K562 (cell line): ENCODE results near the gene ACAP3. TPM values are rescaled to one million over a fixed set of nuclear protein-coding genes. Genes with fewer than 3 reads are reported as not detected.

ENCODE experiments used
- ATAC-seq: fragments of 200-7000 bp; cut with Tn5 transposase; 3 replicates; pipeline ENCODE4 v1.9.1; 2020; ENCODE audit warnings: moderate library complexity
- BruUV-seq: library from RNA; stranded (reverse); fragments of 400-500 nt; replicated peaks from 2 replicates; lab custom pipeline; 2021; lab: Mats Ljungman, UMichigan
- CTCF ChIA-PET: fragments of 300-600 bp; formaldehyde crosslinking; extraction: SDS; loops from one replicate; lab custom pipeline; 2021; ENCODE audit warnings: low intra/inter-chr PET ratio; lab: Yijun Ruan, JAX
- POLR2A ChIA-PET: fragments of 300-600, 350-650 bp; sonication (Branson Sonifier 250); formaldehyde crosslinking; extraction: SDS; loops from one replicate; lab custom pipeline; 2021; ENCODE audit warnings: antibody characterized with exemption, inconsistent platforms; lab: Yijun Ruan, JAX
- DNase-seq, 4 experiments: peaks; one replicate each; pipeline versions ENCODE4 v3.0.0 to v3.0.0-alpha.2; 2011 to 2018; ENCODE audit warnings: low spot score in 3 of 4, mixed read lengths in 3 of 4; ENCODE audit errors: extremely low read depth in 1 of 4
- FAIRE-seq: peaks from 2 replicates; lab custom pipeline; 2011; peaks lifted over from hg19 to GRCh38; lab: Jason Lieb, UNC
- H2AFZ ChIP-seq: 2 replicates; pipeline ENCODE4 v1.6.0; 2011; ENCODE audit warnings: low read depth, low read length, control low read depth, inconsistent platforms
- H3K27ac ChIP-seq: fragments of 200-600 bp; 3 replicates; pipeline ENCODE4 v1.8.0; 2011; ENCODE audit warnings: low read depth, mild to moderate bottlenecking, control low read depth, inconsistent platforms, low read length, moderate library complexity, mixed read lengths; ENCODE audit errors: extremely low read depth
- H3K27me3 ChIP-seq, 2 experiments: fragments of 300-600 bp in 1 of 2; 2 replicates in 1 of 2; 3 replicates in 1 of 2; pipeline versions ENCODE4 v1.6.0 to v1.8.0; 2011; ENCODE audit warnings: inconsistent platforms in 2 of 2, low read length in 2 of 2, mild to moderate bottlenecking in 1 of 2, mixed read lengths in 1 of 2, moderate library complexity in 1 of 2; ENCODE audit not compliant: control insufficient read depth in 2 of 2, insufficient read depth in 2 of 2
- H3K36me3 ChIP-seq: fragments of 300-600 bp; 3 replicates; pipeline ENCODE4 v1.8.0; 2011; ENCODE audit warnings: mild to moderate bottlenecking, low read length, inconsistent platforms; ENCODE audit not compliant: control insufficient read depth, insufficient read depth
- H3K4me1 ChIP-seq, 2 experiments: fragments of 200-600 bp in 1 of 2; replicated peaks in 1 of 2; 2 replicates in 1 of 2; 3 replicates in 1 of 2; pipeline versions ENCODE4 v1.5.1 to v1.8.0; 2011; ENCODE audit warnings: inconsistent platforms in 2 of 2, low read length in 2 of 2, mild to moderate bottlenecking in 1 of 2, mixed read lengths in 1 of 2, moderate library complexity in 1 of 2; ENCODE audit not compliant: control insufficient read depth in 2 of 2, insufficient read depth in 2 of 2
- H3K4me2 ChIP-seq: 2 replicates; pipeline ENCODE4 v1.6.1; 2011; ENCODE audit warnings: low read length, control low read depth, inconsistent platforms, mixed read lengths; ENCODE audit not compliant: insufficient read depth
- H3K4me3 ChIP-seq: fragments of 200-600 bp; sonication (generic), shearing (Covaris generic); 2 replicates; pipeline ENCODE4 v1.5.1; 2016; ENCODE audit warnings: control low read depth, inconsistent platforms
- H3K79me2 ChIP-seq: fragments of 200-600 bp; 3 replicates; pipeline ENCODE4 v1.8.0; 2011; ENCODE audit warnings: low read length, inconsistent platforms; ENCODE audit not compliant: control insufficient read depth, insufficient read depth
- H3K9ac ChIP-seq, 2 experiments: 2 replicates each; pipeline versions ENCODE4 v1.6.0 to v1.6.1; 2011; ENCODE audit warnings: low read depth in 2 of 2, low read length in 2 of 2, control low read depth in 1 of 2, inconsistent platforms in 1 of 2, mild to moderate bottlenecking in 1 of 2, mixed read lengths in 1 of 2; ENCODE audit not compliant: insufficient read depth in 1 of 2
- H3K9me1 ChIP-seq: one replicate; pipeline ENCODE4 v1.6.0; 2011; ENCODE audit warnings: inconsistent platforms, mild to moderate bottlenecking, low read length, moderate library complexity; ENCODE audit not compliant: control insufficient read depth, insufficient read depth
- H3K9me3 ChIP-seq: replicated peaks from 2 replicates; pipeline ENCODE4 v1.5.1; 2011; ENCODE audit warnings: low read depth, low read length, inconsistent platforms; ENCODE audit not compliant: control insufficient read depth, insufficient read depth
- H4K20me1 ChIP-seq: replicated peaks from 2 replicates; pipeline ENCODE4 v1.6.1; 2011; ENCODE audit warnings: low read length, inconsistent platforms, mixed read lengths; ENCODE audit not compliant: control insufficient read depth, insufficient read depth
- ARNT ChIP-seq, 2 experiments: fragments of 450-650 bp; IDR thresholded peaks; 2 replicates each; pipeline ENCODE4 v1.6.1; 2016; ENCODE audit warnings: mild to moderate bottlenecking in 1 of 2
- CBX2 ChIP-seq: fragments of 200-600 bp; sonication (generic); IDR thresholded peaks from one replicate; pipeline ENCODE4 v1.6.1; 2012; ENCODE audit warnings: mild to moderate bottlenecking, low read length, inconsistent platforms; ENCODE audit not compliant: insufficient read depth, poor library complexity, severe bottlenecking
- CCAR2 ChIP-seq: fragments of 200-400 bp; formaldehyde crosslinking; IDR thresholded peaks from 2 replicates; pipeline ENCODE4 v1.6.1; 2017; ENCODE audit warnings: mild to moderate bottlenecking, low read depth, low read length
- CHCHD3 ChIP-seq: fragments of 250-450 bp; sonication (Bioruptor Pico); IDR thresholded peaks from 2 replicates; pipeline ENCODE4 v2.1.2; 2022; ENCODE audit warnings: mild to moderate bottlenecking
- DIDO1 ChIP-seq: fragments of 450-650 bp; IDR thresholded peaks from 2 replicates; pipeline ENCODE4 v1.6.1; 2016; ENCODE audit warnings: low read depth, missing biosample characterization, missing genetic modification characterization
- HEY1 ChIP-seq: fragments of 250-450 bp; sonication (Bioruptor Pico); IDR thresholded peaks from 2 replicates; pipeline ENCODE4 v1.5.0; 2020; ENCODE audit warnings: mild to moderate bottlenecking, moderate library complexity, borderline replicate concordance
- ILK ChIP-seq: fragments of 450-650 bp; IDR thresholded peaks from 2 replicates; pipeline ENCODE4 v1.6.1; 2016; ENCODE audit warnings: missing genetic modification characterization, low read depth, mild to moderate bottlenecking, missing compliant biosample characterization, moderate library complexity, borderline replicate concordance
- LARP7 ChIP-seq: fragments of 450-650 bp; IDR thresholded peaks from 2 replicates; pipeline ENCODE4 v1.6.1; 2016
- LCOR ChIP-seq: sonication (generic); formaldehyde crosslinking; IDR thresholded peaks from 2 replicates; pipeline ENCODE4 v1.8.0; 2022; ENCODE audit warnings: mild to moderate bottlenecking, missing genetic modification reagents
- NCOA1 ChIP-seq: fragments of 450-650 bp; IDR thresholded peaks from 2 replicates; pipeline ENCODE4 v1.6.1; 2016; ENCODE audit warnings: low read depth
- SRSF9 ChIP-seq: fragments of 200-400 bp; formaldehyde crosslinking; IDR thresholded peaks from 2 replicates; pipeline ENCODE4 v1.6.1; 2017; ENCODE audit warnings: low read depth, low read length, borderline replicate concordance
- U2AF1 ChIP-seq: fragments of 200-400 bp; formaldehyde crosslinking; optimal IDR thresholded peaks from 2 replicates; pipeline ENCODE3; 2017; ENCODE audit warnings: mild to moderate bottlenecking, low read depth, low read length, moderate library complexity
- U2AF2 ChIP-seq: fragments of 200-400 bp; formaldehyde crosslinking; optimal IDR thresholded peaks from 2 replicates; pipeline ENCODE3; 2017; ENCODE audit warnings: low read depth, mild to moderate bottlenecking, low read length
- ZFP1 ChIP-seq: fragments of 450-650 bp; formaldehyde crosslinking; IDR thresholded peaks from 2 replicates; pipeline ENCODE4 v1.4.0; 2020; ENCODE audit warnings: mild to moderate bottlenecking, mixed read lengths
- ZNF282 ChIP-seq: sonication (generic); formaldehyde crosslinking; IDR thresholded peaks from 2 replicates; pipeline ENCODE4 v1.8.1; 2023; ENCODE audit warnings: missing genetic modification reagents
- ZNF3 ChIP-seq: fragments of 250-450 bp; sonication (Bioruptor Pico); IDR thresholded peaks from 2 replicates; pipeline ENCODE4 v1.5.0; 2021; ENCODE audit warnings: mild to moderate bottlenecking, moderate library complexity
- ZNF384 ChIP-seq: IDR thresholded peaks from 2 replicates; pipeline ENCODE4 v1.6.1; 2012; ENCODE audit warnings: low read depth, low read length, improper control_type of control experiment
- ZNF583 ChIP-seq: fragments of 250-450 bp; sonication (Bioruptor Pico); IDR thresholded peaks from 2 replicates; pipeline ENCODE4 v1.4.0; 2020
- ZNF764 ChIP-seq: fragments of 250-450 bp; sonication (Bioruptor Pico); IDR thresholded peaks from 2 replicates; pipeline ENCODE4 v1.4.0; 2020; ENCODE audit warnings: low read depth, mild to moderate bottlenecking, moderate library complexity
- WGBS: fragments of 100-300 bp; shearing (Covaris generic); methylation state at CpG from one replicate; pipeline ENCODE4 v1.1.6; 2016; ENCODE audit warnings: low coverage, mixed read lengths; ENCODE audit not compliant: insufficient coverage; ENCODE audit errors: missing lambda C conversion rate; 5-methylcytosine and 5-hydroxymethylcytosine counted together
- in situ Hi-C: fragments of 300-500 bp; cut with MboI; formaldehyde crosslinking; loops from 4 replicates; pipeline ENCODE4 v1.15.0; 2018; ENCODE audit warnings: inconsistent platforms, mixed read lengths
- intact Hi-C: fragments of 100-400 bp; cut with micrococcal nuclease; formaldehyde crosslinking; loops from 2 replicates; pipeline ENCODE4 v1.14.2; 2022
- polyA plus RNA-seq, 8 experiments: library from polyadenylated mRNA; depleted of rRNA in 4 of 8; stranded (reverse) in 5 of 8; unstranded in 3 of 8; fragments of >200 nt; fragmentation: Nextera tagmentation in 2 of 8; fragmentation: Illumina TruSeq in 1 of 8; extraction: Ambion mirVana in 2 of 8; extraction: Trizol in 1 of 8; gene quantifications; 2 replicates each; pipeline versions ENCODE4 v1.2.1 to v1.2.3, GENCODE V29; 2011 to 2014; ENCODE audit warnings: inconsistent platforms in 1 of 8, missing spikeins in 1 of 8
- total RNA-seq, 7 experiments: library from RNA; depleted of rRNA in 6 of 7; stranded (reverse); fragments of >200 nt in 6 of 7; fragmentation: Illumina TruSeq in 2 of 7; extraction: Trizol in 2 of 7; gene quantifications; 2 replicates each; pipeline versions ENCODE4 v1.2.1 to v1.2.3, GENCODE V29; 2011 to 2021; ENCODE audit warnings: low replicate concordance in 1 of 7
- TF ChIP-seq, protein P1 (sequence below): conservative IDR thresholded peaks from 2 replicates; pipeline ENCODE4 v1.6.1; 2011; ENCODE audit warnings: low read depth, mild to moderate bottlenecking, low read length; ENCODE audit not compliant: control insufficient read depth
- TF ChIP-seq, protein P2 (sequence below): sonication (generic); formaldehyde crosslinking; IDR thresholded peaks from 2 replicates; pipeline ENCODE4 v1.8.1; 2023; ENCODE audit warnings: mild to moderate bottlenecking, missing genetic modification reagents

ACAP3 gene
- total and polyA plus RNA-seq, 9 of the 15 experiments (the other 6 are each of a cell fraction or from before 2014, with no cell fraction given): 0.01 to 49.0 (median 12.0) TPM

DNA sequence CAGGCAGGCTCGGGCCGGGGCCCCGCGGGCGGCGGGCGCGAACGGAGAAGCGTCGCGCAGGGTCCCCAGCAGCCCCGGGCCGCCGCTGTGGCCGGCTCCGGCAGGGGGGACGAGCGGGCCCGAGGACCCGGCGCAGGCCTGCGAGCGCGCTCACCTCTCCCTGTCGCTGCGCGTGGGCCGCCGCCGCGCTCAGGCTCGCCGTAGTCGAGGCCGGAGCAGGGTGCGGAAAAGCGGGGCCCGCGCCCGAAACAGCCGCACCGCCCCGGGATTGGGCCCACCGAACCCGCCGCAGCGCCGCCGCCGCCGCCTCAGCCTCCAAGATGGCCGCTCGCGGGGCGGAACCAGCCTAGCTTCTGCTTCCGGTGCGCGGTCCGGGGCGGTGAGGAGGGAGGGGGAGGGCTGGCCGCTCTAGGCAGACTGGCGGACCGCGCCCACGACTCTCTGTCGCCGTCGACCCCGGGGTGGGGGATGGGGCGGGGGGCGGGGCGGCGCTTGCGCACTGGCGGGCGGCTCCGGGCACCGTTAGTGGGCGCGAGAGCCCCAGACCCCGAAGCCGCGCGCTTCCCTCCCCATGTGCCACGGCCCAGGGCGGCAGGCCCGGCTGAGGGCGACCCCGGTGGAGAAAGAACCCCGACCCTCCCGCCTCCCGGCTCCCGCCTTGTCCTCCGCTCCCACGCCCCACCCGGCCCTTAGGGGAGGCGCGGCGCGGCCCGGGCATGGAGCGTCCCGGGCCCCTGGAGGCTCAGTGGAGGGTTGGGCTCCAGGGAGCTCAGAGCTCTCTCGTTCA, 34.0 kb downstream of the ACAP3 start, which contains the start of gene UBE2J2:
TSS of gene UBE2J2 (minus strand) at position 343 of the 787 bp plus-strand sequence. CDS start 5,862 bp downstream, outside the sequence.
- Histone ChIP-seq H3K36me3 (peaks cover 33% of the 10 kb centered on the region), H3K4me1 (peaks cover 16 to 54% of the 10 kb centered on the region in 2 experiments; a peak in 4 of 5 replicates), H3K4me3 (peak within 1 kb of the TSS; percentile 97), H4K20me1 (peaks cover 23% of the 10 kb centered on the region), H3K79me2 (peaks cover 52% of the 10 kb centered on the region), H2AFZ (peak within 1 kb of the TSS; percentile 86), H3K9me1 (peaks cover 7% of the 10 kb centered on the region), H3K4me2 (peak within 1 kb of the TSS; percentile 94), H3K27ac (peak within 1 kb of the TSS; percentile 89), H3K9me3 (no peaks in the 10 kb centered on the region), H3K9ac (peak within 1 kb of the TSS; percentile 96 to 100), H3K27me3 (no peaks in the 10 kb centered on the region)
- DNase-seq: peak; percentile 97 to 99 (median 98)
- ATAC-seq: peak; percentile 90
- ChIA-PET CTCF (no interaction called here), POLR2A (interaction anchor here (0.5 to 1.0 kb wide), 7 partner anchors 8 to 855 kb away, joined by 3 to 4 read pairs (median 3); no protein-coding TSS in a partner anchor)
- in situ Hi-C loops: no loop called here
- intact Hi-C loops: no loop called here
- WGBS: 0% methylated on average over 36 of the region's 105 CpGs
- no TSS peak for BruUV-seq
- FAIRE-seq: no peak
- no peak for TF ChIP-seq CCAR2
- TF ChIP-seq, protein P1, sequence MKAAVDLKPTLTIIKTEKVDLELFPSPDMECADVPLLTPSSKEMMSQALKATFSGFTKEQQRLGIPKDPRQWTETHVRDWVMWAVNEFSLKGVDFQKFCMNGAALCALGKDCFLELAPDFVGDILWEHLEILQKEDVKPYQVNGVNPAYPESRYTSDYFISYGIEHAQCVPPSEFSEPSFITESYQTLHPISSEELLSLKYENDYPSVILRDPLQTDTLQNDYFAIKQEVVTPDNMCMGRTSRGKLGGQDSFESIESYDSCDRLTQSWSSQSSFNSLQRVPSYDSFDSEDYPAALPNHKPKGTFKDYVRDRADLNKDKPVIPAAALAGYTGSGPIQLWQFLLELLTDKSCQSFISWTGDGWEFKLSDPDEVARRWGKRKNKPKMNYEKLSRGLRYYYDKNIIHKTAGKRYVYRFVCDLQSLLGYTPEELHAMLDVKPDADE: 0 out of 2 replicates have a peak, but pooled peaks have one; percentile 25
- TF ChIP-seq ZNF764 (CRISPR knock-in tag): no peak
- peak; percentile 18; the same call in 1 of the 2 replicates for TF ChIP-seq ZNF583 (CRISPR knock-in tag)
- no peak for TF ChIP-seq CBX2
- TF ChIP-seq SRSF9: no peak
- no peak for TF ChIP-seq LARP7
- TF ChIP-seq CHCHD3 (CRISPR knock-in tag): no peak
- no peak for TF ChIP-seq ZNF3 (CRISPR knock-in tag)
- TF ChIP-seq, protein P2, sequence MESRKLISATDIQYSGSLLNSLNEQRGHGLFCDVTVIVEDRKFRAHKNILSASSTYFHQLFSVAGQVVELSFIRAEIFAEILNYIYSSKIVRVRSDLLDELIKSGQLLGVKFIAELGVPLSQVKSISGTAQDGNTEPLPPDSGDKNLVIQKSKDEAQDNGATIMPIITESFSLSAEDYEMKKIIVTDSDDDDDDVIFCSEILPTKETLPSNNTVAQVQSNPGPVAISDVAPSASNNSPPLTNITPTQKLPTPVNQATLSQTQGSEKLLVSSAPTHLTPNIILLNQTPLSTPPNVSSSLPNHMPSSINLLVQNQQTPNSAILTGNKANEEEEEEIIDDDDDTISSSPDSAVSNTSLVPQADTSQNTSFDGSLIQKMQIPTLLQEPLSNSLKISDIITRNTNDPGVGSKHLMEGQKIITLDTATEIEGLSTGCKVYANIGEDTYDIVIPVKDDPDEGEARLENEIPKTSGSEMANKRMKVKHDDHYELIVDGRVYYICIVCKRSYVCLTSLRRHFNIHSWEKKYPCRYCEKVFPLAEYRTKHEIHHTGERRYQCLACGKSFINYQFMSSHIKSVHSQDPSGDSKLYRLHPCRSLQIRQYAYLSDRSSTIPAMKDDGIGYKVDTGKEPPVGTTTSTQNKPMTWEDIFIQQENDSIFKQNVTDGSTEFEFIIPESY (CRISPR knock-in tag): no peak
- no peak for TF ChIP-seq ILK (tag)
- TF ChIP-seq ZNF384: no peak
- TF ChIP-seq ARNT (IDR thresholded peaks at IDR 0.05): no peak
- peak; percentile 30; the same call in 1 of the 2 replicates for TF ChIP-seq LCOR (CRISPR knock-in tag)
- TF ChIP-seq ZNF282: peak; percentile 86
- TF ChIP-seq DIDO1 (tag): no peak
- no peak for TF ChIP-seq HEY1
- no peak for TF ChIP-seq ZFP1
- TF ChIP-seq U2AF2: no peak
- TF ChIP-seq NCOA1: no peak
- peak; percentile 84 for TF ChIP-seq U2AF1
